H1 (cell line): Measurements from ENCODE around the gene DNAJB12. TPM values are rescaled to one million over a fixed set of nuclear protein-coding genes. Genes with fewer than 3 reads are reported as not detected.

Experiments used
- CTCF ChIA-PET: fragments of 300-600 bp; sonication (Branson Sonifier 250); formaldehyde crosslinking; loops from one replicate; lab custom pipeline; 2021; ENCODE audit not compliant: partially characterized antibody; lab: Charles Lee
- POLR2A ChIA-PET: fragments of 300-600 bp; sonication (Branson Sonifier 250); formaldehyde crosslinking; loops from one replicate; lab custom pipeline; 2021; ENCODE audit warnings: inconsistent platforms; ENCODE audit not compliant: partially characterized antibody; lab: Charles Lee
- DNase-seq, 2 experiments: peaks; one replicate each; pipeline versions ENCODE4 v3.0.0 to v3.0.0-alpha.2; 2010 to 2022; ENCODE audit warnings: low spot score in 2 of 2, low read depth in 1 of 2, mixed read lengths in 1 of 2
- FAIRE-seq: peaks from 2 replicates; lab custom pipeline; 2011; peaks lifted over from hg19 to GRCh38; lab: Jason Lieb, UNC
- H2AFZ ChIP-seq: 2 replicates; pipeline ENCODE4 v1.8.1; 2012; ENCODE audit warnings: low read length, inconsistent platforms
- H2AK5ac ChIP-seq: 2 replicates; pipeline ENCODE4 v1.6.1; 2013; ENCODE audit warnings: low read depth, low read length
- H2BK120ac ChIP-seq: replicated peaks from 2 replicates; pipeline ENCODE3; 2013; ENCODE audit warnings: low read depth, low read length, inconsistent platforms
- H2BK12ac ChIP-seq: 2 replicates; pipeline ENCODE4 v1.6.1; 2013; ENCODE audit warnings: low read depth, low read length
- H2BK15ac ChIP-seq: 2 replicates; pipeline ENCODE4 v1.6.1; 2013; ENCODE audit warnings: low read length
- H2BK20ac ChIP-seq: 2 replicates; pipeline ENCODE4 v1.6.1; 2013; ENCODE audit warnings: low read length
- H2BK5ac ChIP-seq: 2 replicates; pipeline ENCODE4 v1.6.1; 2013; ENCODE audit warnings: low read depth, low read length
- H3K14ac ChIP-seq: 2 replicates; pipeline ENCODE4 v1.6.1; 2013; ENCODE audit warnings: inconsistent platforms; ENCODE audit not compliant: insufficient read length
- H3K18ac ChIP-seq: 2 replicates; pipeline ENCODE4 v1.6.1; 2013; ENCODE audit warnings: low read length; ENCODE audit errors: extremely low read depth
- H3K23ac ChIP-seq: 2 replicates; pipeline ENCODE4 v1.6.1; 2013; ENCODE audit warnings: inconsistent platforms; ENCODE audit not compliant: insufficient read length
- H3K23me2 ChIP-seq: 2 replicates; pipeline ENCODE4 v1.6.1; 2013; ENCODE audit warnings: low read depth, low read length
- H3K27ac ChIP-seq: 2 replicates; pipeline ENCODE4 v1.6.1; 2011; ENCODE audit warnings: low read depth, low read length, inconsistent platforms
- H3K27me3 ChIP-seq, 4 experiments: replicated peaks in 1 of 4; 1 replicate in 1 of 4; 2 replicates in 3 of 4; pipeline versions ENCODE4 v1.6.1 to v1.8.1; 2011 to 2013; ENCODE audit warnings: low read length in 3 of 4, mild to moderate bottlenecking in 3 of 4, inconsistent platforms in 2 of 4, mixed read lengths in 2 of 4, moderate library complexity in 1 of 4; ENCODE audit not compliant: control insufficient read depth in 3 of 4, insufficient read depth in 3 of 4; ENCODE audit errors: extremely low read depth in 1 of 4
- H3K36me3 ChIP-seq, 4 experiments: 2 replicates each; pipeline versions ENCODE4 v1.6.1 to v1.8.1; 2011 to 2013; ENCODE audit warnings: mild to moderate bottlenecking in 4 of 4, low read length in 3 of 4, moderate library complexity in 2 of 4, control low read depth in 1 of 4, inconsistent platforms in 1 of 4; ENCODE audit not compliant: insufficient read depth in 4 of 4, control insufficient read depth in 2 of 4
- H3K4ac ChIP-seq: replicated peaks from 2 replicates; pipeline ENCODE3; 2013; ENCODE audit warnings: low read length, low read depth, mixed read lengths, inconsistent platforms; ENCODE audit not compliant: insufficient read length
- H3K4me1 ChIP-seq, 4 experiments: replicated peaks in 1 of 4; 1 replicate in 1 of 4; 2 replicates in 3 of 4; pipeline versions ENCODE4 v1.6.1 to v1.8.1; 2011 to 2013; ENCODE audit warnings: low read length in 3 of 4, inconsistent platforms in 2 of 4, mixed read lengths in 1 of 4; ENCODE audit not compliant: insufficient read depth in 4 of 4, control insufficient read depth in 3 of 4
- H3K4me2 ChIP-seq, 2 experiments: 2 replicates each; pipeline versions ENCODE4 v1.6.1 to v1.8.1; 2011 to 2013; ENCODE audit warnings: low read depth in 2 of 2, low read length in 2 of 2, control low read depth in 1 of 2, inconsistent platforms in 1 of 2, mild to moderate bottlenecking in 1 of 2; ENCODE audit not compliant: insufficient read depth in 1 of 2
- H3K4me3 ChIP-seq, 4 experiments: fragments of 200-600, 300-600 bp in 1 of 4; sonication (generic), shearing (Covaris generic), sonication (Bioruptor Twin) in 1 of 4; 2 replicates each; pipeline versions ENCODE4 v1.5.1 to v1.8.1; 2011 to 2016; ENCODE audit warnings: low read length in 4 of 4, low read depth in 3 of 4, control low read depth in 2 of 4, inconsistent platforms in 2 of 4, mild to moderate bottlenecking in 2 of 4, mixed read lengths in 1 of 4, moderate library complexity in 1 of 4; ENCODE audit not compliant: insufficient read depth in 2 of 4; ENCODE audit errors: extremely low read depth in 1 of 4
- H3K56ac ChIP-seq: replicated peaks from 2 replicates; pipeline ENCODE3; 2013; ENCODE audit warnings: low read depth, mild to moderate bottlenecking, mixed read lengths, low read length, inconsistent platforms; ENCODE audit not compliant: insufficient read length
- H3K79me1 ChIP-seq: 2 replicates; pipeline ENCODE4 v1.6.1; 2013; ENCODE audit warnings: low read depth, low read length, control low read depth
- H3K79me2 ChIP-seq, 2 experiments: 2 replicates each; pipeline versions ENCODE4 v1.6.1 to v1.8.1; 2012 to 2013; ENCODE audit warnings: low read length in 2 of 2, mild to moderate bottlenecking in 2 of 2, inconsistent platforms in 1 of 2; ENCODE audit not compliant: insufficient read depth in 2 of 2, control insufficient read depth in 1 of 2
- H3K9ac ChIP-seq, 4 experiments: replicated peaks in 1 of 4; 1 replicate in 1 of 4; 2 replicates in 3 of 4; pipeline versions ENCODE4 v1.6.1 to v1.8.1; 2011 to 2013; ENCODE audit warnings: low read depth in 3 of 4, low read length in 3 of 4, control low read depth in 2 of 4, mild to moderate bottlenecking in 2 of 4, moderate library complexity in 2 of 4, inconsistent platforms in 1 of 4; ENCODE audit errors: extremely low read depth in 1 of 4
- H3K9me3 ChIP-seq, 2 experiments: 2 replicates each; pipeline versions ENCODE4 v1.6.1 to v1.8.1; 2012 to 2013; ENCODE audit warnings: mild to moderate bottlenecking in 2 of 2, moderate library complexity in 2 of 2, control low read depth in 1 of 2, inconsistent platforms in 1 of 2, low read depth in 1 of 2, low read length in 1 of 2, mixed read lengths in 1 of 2; ENCODE audit not compliant: insufficient read depth in 2 of 2
- H4K20me1 ChIP-seq, 2 experiments: replicated peaks in 1 of 2; 2 replicates each; pipeline versions ENCODE3 to v1.8.1; 2011 to 2013; ENCODE audit warnings: inconsistent platforms in 2 of 2, low read length in 2 of 2, mild to moderate bottlenecking in 1 of 2; ENCODE audit not compliant: insufficient read depth in 2 of 2, control insufficient read depth in 1 of 2
- H4K5ac ChIP-seq: 2 replicates; pipeline ENCODE4 v1.6.1; 2013; ENCODE audit warnings: low read length, low read depth, mixed read lengths, inconsistent platforms; ENCODE audit not compliant: insufficient read length
- H4K8ac ChIP-seq: 2 replicates; pipeline ENCODE4 v1.8.0; 2013; ENCODE audit warnings: mild to moderate bottlenecking, moderate library complexity, low read length, inconsistent platforms; ENCODE audit not compliant: insufficient read depth; ENCODE audit errors: extremely low read depth
- H4K91ac ChIP-seq: replicated peaks from 2 replicates; pipeline ENCODE3; 2013; ENCODE audit warnings: low read length, mixed read lengths, inconsistent platforms; ENCODE audit not compliant: insufficient read length
- ATF2 ChIP-seq: IDR thresholded peaks from 2 replicates; pipeline ENCODE4 v1.6.1; 2012; ENCODE audit warnings: low read length, inconsistent platforms
- CBX5 ChIP-seq: fragments of 300-800, 300-1000 bp; sonication (generic); IDR thresholded peaks from 2 replicates; pipeline ENCODE4 v1.7.1; 2016; ENCODE audit warnings: antibody characterized with exemption, low read length, low read depth
- HDAC6 ChIP-seq: IDR thresholded peaks from one replicate; pipeline ENCODE4 v1.7.1; 2012; ENCODE audit warnings: low read depth, mild to moderate bottlenecking, inconsistent platforms, low read length, moderate library complexity
- MAFK ChIP-seq: IDR thresholded peaks from 2 replicates; pipeline ENCODE4 v1.6.1; 2012; ENCODE audit warnings: low read depth, mild to moderate bottlenecking, improper control_type of control experiment, low read length
- RNF2 ChIP-seq: fragments of 200-900, 300-1000 bp; sonication (generic); IDR thresholded peaks from 2 replicates; pipeline ENCODE4 v1.7.1; 2016; ENCODE audit warnings: borderline replicate concordance, low read depth, mild to moderate bottlenecking, antibody characterized with exemption, low read length; ENCODE audit not compliant: poor library complexity, severe bottlenecking; ENCODE audit errors: missing control alignments
- SRF ChIP-seq: IDR thresholded peaks from 2 replicates; pipeline ENCODE4 v1.6.1; 2011; ENCODE audit warnings: mild to moderate bottlenecking, low read depth, low read length, moderate library complexity
- TAF1 ChIP-seq: IDR thresholded peaks from 2 replicates; pipeline ENCODE4 v1.6.1; 2011; ENCODE audit warnings: mild to moderate bottlenecking, low read depth, low read length
- WGBS, 2 experiments: shearing (Covaris generic) in 1 of 2; methylation state at CpG; one replicate each; pipeline versions ENCODE4 v1.1.6 to v1.1.7; 2013 to 2015; ENCODE audit warnings: low lambda C conversion rate in 2 of 2, mixed read lengths in 2 of 2, inconsistent platforms in 1 of 2, low coverage in 1 of 2, missing lambda C conversion rate in 1 of 2; ENCODE audit not compliant: insufficient replicate concordance in 2 of 2, insufficient coverage in 1 of 2, insufficient read length in 1 of 2; ENCODE audit errors: extremely low coverage in 1 of 2, missing lambda C conversion rate in 1 of 2; 5-methylcytosine and 5-hydroxymethylcytosine counted together
- polyA plus RNA-seq, 7 experiments: library from polyadenylated mRNA; depleted of rRNA in 3 of 7; stranded (reverse) in 5 of 7; unstranded in 2 of 7; fragments of >200 nt in 5 of 7; fragments of 200-250 nt in 2 of 7; gene quantifications; 1 replicate in 5 of 7; 2 replicates in 1 of 7; 4 replicates in 1 of 7; pipeline versions ENCODE4 v1.2.1 to v1.2.3, GENCODE V29; 2011 to 2013; ENCODE audit warnings: missing spikeins in 2 of 7, mixed read lengths in 2 of 7
- total RNA-seq: library from RNA; stranded (reverse); fragmentation: NEBNext Ultra II Directional; extraction: Animal tissue kit (Norgen Biotek cat#: 25700); gene quantifications from 2 replicates; pipeline ENCODE4 v1.2.1, GENCODE V29; 2021

DNAJB12 gene
- total and polyA plus RNA-seq, 2 of the 8 experiments (the other 6 are each of a cell fraction or from before 2014, with no cell fraction given): 10.8 to 20.5 TPM

GRCh38 chr10:72310636-72311035 is 44.1 kb downstream of the DNAJB12 start:
- no peaks in the 10 kb centered on the region for H3K79me2 ChIP-seq
- no peak overlapping the region; the same call in 1 of the 2 replicates for H2AK5ac ChIP-seq
- TF ChIP-seq HDAC6 (no peak), TAF1 (no peak), ATF2 (no peak), SRF (no peak), MAFK (no peak), CBX5 (no peak), RNF2 (no peak)
- DNase-seq (no peak), FAIRE-seq (no peak)
- peaks cover 0 to 3% (median 0%) of the 10 kb centered on the region in 4 experiments; a peak in 1 of 7 replicates for H3K27me3 ChIP-seq
- no peak overlapping the region for H3K27ac ChIP-seq
- H2BK12ac ChIP-seq: peak overlapping the region; percentile 78; the same call in 1 of the 2 replicates
- H2AFZ ChIP-seq: 0 out of 2 replicates have a peak overlapping the region, but pooled peaks have one; percentile 63
- no peak overlapping the region for H3K14ac ChIP-seq
- peaks cover 2 to 23% (median 15%) of the 10 kb centered on the region in 4 experiments for H3K4me1 ChIP-seq
- no peaks in the 10 kb centered on the region for H3K9me3 ChIP-seq
- peak overlapping the region; percentile 73; the same call in 1 of the 2 replicates for H2BK5ac ChIP-seq
- no peak overlapping the region for H3K23ac ChIP-seq
- H3K23me2 ChIP-seq: no peaks in the 10 kb centered on the region
- H2BK20ac ChIP-seq: peak overlapping the region; percentile 89; the same call in 1 of the 2 replicates
- peak overlapping the region; percentile 67 for H4K91ac ChIP-seq
- 0 out of 2 replicates have a peak overlapping the region, but pooled peaks have one; percentile 36 for H2BK15ac ChIP-seq
- no peaks in the 10 kb centered on the region for H3K36me3 ChIP-seq
- peak overlapping the region in 1 of 4 experiments; percentile 21; a peak in 1 of 8 replicates for H3K4me3 ChIP-seq
- H3K18ac ChIP-seq: peak overlapping the region; percentile 71
- no peaks in the 10 kb centered on the region for H4K20me1 ChIP-seq
- H3K79me1 ChIP-seq: no peaks in the 10 kb centered on the region
- no peak overlapping the region for H4K5ac ChIP-seq
- H4K8ac ChIP-seq: peak overlapping the region; percentile 20; the same call in 1 of the 2 replicates
- H2BK120ac ChIP-seq: peak overlapping the region; percentile 24
- peak overlapping the region; percentile 23 to 29 for H3K4me2 ChIP-seq
- no peak overlapping the region; a peak in 1 of 7 replicates for H3K9ac ChIP-seq
- no peak overlapping the region for H3K4ac ChIP-seq
- ChIA-PET CTCF (interaction anchor here (0.6 to 1.8 kb wide), 2 partner anchors 17 to 36 kb away, joined by 3 to 7 read pairs; no protein-coding TSS in a partner anchor), POLR2A (interaction anchor here (1.0 to 39.2 kb wide), 4 partner anchors 9 to 34 kb away, joined by 4 to 895 read pairs (median 10); partner anchors contain the start of gene DDIT4)
- H3K56ac ChIP-seq: no peak overlapping the region
- 85% methylated on average over 4 of the region's 4 CpGs; no CpG with 5 or more reads in 1 of the 2 experiments for WGBS, 2 experiments
